AG09319 (cell line): Measurements from ENCODE around the gene ADORA2B.

Experiments used
- DNase-seq: peaks from one replicate; pipeline ENCODE4 v3.0.0-alpha.2; 2010; ENCODE audit warnings: low read depth; ENCODE audit errors: extremely low read depth
- TF ChIP-seq, protein P1 (sequence below): IDR thresholded peaks from 2 replicates; pipeline ENCODE4 v1.5.1; 2011; ENCODE audit warnings: low read depth, mild to moderate bottlenecking, inconsistent platforms, low read length, moderate library complexity

Gene ADORA2B

DNA sequence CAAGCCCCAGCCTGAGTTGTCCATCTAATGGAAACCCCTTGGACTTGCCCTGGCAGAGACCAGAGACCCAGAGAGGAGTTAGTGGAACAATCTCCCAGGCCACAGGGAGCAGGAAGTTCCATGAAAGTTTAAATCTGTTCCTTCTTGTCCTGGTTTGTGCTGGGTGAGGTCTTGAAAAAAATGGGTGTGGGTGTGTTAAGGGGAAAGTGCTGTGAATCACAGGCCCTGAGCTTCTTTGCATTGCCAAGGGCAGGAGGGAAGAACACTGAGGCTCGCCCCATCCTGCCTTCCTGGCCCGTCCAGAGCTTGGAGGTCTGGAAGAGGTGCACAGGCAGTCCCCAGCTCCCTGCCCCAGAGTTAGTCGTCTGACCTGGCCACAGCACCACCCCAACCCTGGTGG lies 2.3 kb downstream of the ADORA2B start:
- no peak for DNase-seq
- TF ChIP-seq, protein P1, sequence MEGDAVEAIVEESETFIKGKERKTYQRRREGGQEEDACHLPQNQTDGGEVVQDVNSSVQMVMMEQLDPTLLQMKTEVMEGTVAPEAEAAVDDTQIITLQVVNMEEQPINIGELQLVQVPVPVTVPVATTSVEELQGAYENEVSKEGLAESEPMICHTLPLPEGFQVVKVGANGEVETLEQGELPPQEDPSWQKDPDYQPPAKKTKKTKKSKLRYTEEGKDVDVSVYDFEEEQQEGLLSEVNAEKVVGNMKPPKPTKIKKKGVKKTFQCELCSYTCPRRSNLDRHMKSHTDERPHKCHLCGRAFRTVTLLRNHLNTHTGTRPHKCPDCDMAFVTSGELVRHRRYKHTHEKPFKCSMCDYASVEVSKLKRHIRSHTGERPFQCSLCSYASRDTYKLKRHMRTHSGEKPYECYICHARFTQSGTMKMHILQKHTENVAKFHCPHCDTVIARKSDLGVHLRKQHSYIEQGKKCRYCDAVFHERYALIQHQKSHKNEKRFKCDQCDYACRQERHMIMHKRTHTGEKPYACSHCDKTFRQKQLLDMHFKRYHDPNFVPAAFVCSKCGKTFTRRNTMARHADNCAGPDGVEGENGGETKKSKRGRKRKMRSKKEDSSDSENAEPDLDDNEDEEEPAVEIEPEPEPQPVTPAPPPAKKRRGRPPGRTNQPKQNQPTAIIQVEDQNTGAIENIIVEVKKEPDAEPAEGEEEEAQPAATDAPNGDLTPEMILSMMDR = no peak

- TF ChIP-seq, protein P1 = no peak
These were observed 3.2 kb downstream of the ADORA2B start for GRCh38 chr17:15947976-15948752.

GRCh38 chr17:15951368-15952047 lies 6.6 kb downstream of the ADORA2B start:
- DNase-seq = no peak
- TF ChIP-seq, protein P1 = no peak

More at GRCh38 chr17:15947976-15948752, 3.2 kb downstream of the ADORA2B start:
- DNase-seq = no peak

- TF ChIP-seq, protein P1 = no peak
- DNase-seq = no peak
These were observed 7.2 kb downstream of the ADORA2B start for GRCh38 chr17:15952048-15952532.

DNA sequence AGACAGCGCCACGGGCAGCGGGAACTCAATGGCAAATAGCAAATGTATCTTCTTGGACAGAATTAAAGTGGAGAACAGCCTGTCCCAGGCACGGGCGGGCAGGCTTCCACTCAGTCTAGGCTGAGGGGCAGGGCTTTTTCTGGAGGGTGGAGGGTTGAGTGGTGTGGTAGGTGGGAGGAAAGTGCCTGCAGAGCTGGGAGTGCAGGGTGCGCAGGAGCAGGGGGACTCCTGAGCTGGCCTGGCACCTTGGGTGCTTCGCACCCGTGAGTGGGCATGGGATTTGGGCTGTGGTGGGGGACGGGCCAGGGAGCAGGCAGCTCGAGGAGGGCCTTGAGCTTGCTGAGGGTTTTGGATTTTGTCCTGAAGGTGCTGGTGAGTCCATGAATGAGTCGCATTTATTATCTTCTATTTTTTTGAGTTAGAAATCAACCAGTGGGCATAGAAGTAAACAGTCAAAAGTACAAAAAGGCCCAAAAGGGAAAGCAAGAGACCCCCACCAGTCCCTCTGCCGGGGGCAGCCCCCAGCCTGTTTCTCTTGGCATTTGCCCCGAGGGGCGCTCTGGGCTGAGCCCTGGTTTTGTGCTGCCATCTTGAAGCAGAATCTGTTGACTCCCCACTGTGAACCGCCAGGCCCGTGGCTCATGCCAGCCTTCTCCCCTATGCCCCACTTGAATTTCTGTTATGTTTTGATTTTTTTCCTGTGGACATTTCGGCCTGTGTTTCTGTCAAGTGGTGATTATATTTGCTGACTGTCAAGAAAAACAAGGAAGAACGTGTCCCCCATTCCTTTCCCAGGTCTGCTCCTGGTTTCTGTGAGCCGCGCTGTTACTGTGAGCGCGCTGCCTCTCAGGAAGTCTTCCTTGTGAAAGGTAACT lies 8.2 kb downstream of the ADORA2B start:
- TF ChIP-seq, protein P1 = no peak
- DNase-seq = no peak

- TF ChIP-seq, protein P1 = no peak
These were observed 9.3 kb downstream of the ADORA2B start for GRCh38 chr17:15954222-15954621.

More at GRCh38 chr17:15954222-15954621, 9.3 kb downstream of the ADORA2B start:
- peak; percentile 24 for DNase-seq
